Posterior cingulate gyrus (tissue), 11 donors: ENCODE measurements around the gene MFAP2.
A peak's percentile ranks its signal among the peaks of the same experiment; 100 is the strongest.

Experiments
- DNase-seq, 10 donors: peaks; one replicate each; pipeline versions ENCODE4 v3.0.0 to v3.0.0-alpha.2; 2020 to 2021; ENCODE audit warnings: mixed read lengths in 3 of 10
- intact Hi-C: fragments of 100-400 bp; cut with DNase I; formaldehyde crosslinking; loops from one replicate; pipeline ENCODE4 v1.15.1; 2023

Gene MFAP2

GRCh38 chr1:17009706-17010105 is 29.3 kb upstream of the MFAP2 start:
- DNase-seq: peak in 3 of 10 donors; percentile 25 to 60 (median 49)
- intact Hi-C loops: loop anchor here (10.0 kb wide), 1 partner anchor 45 kb away; no protein-coding TSS in a partner anchor

GRCh38 chr1:17008208-17008855 is 27.9 kb upstream of the MFAP2 start:
- peak in 3 of 10 donors; percentile 37 to 76 (median 39) for DNase-seq
- intact Hi-C loops: no loop called here

- intact Hi-C loops: no loop called here
- DNase-seq: peak in 3 of 10 donors; percentile 15 to 43 (median 39)
These were observed 26.7 kb upstream of the MFAP2 start for GRCh38 chr1:17007121-17007520.

- DNase-seq: peak in 1 of 10 donors; percentile 64
- intact Hi-C loops: no loop called here
These were observed 24.9 kb upstream of the MFAP2 start for GRCh38 chr1:17005365-17005740.

GRCh38 chr1:17004466-17005364 is 24.3 kb upstream of the MFAP2 start:
- DNase-seq: no peak
- intact Hi-C loops: no loop called here

GRCh38 chr1:17002524-17002902 is 22.1 kb upstream of the MFAP2 start:
- intact Hi-C loops: no loop called here
- DNase-seq: no peak

- no peak for DNase-seq
- intact Hi-C loops: no loop called here
These were observed 21.5 kb upstream of the MFAP2 start for GRCh38 chr1:17001760-17002523.

- no peak for DNase-seq
These were observed 19.4 kb upstream of the MFAP2 start for GRCh38 chr1:16999863-17000262.

GRCh38 chr1:16998589-16998988 is 18.2 kb upstream of the MFAP2 start:
- no peak for DNase-seq
- intact Hi-C loops: no loop called here

More at GRCh38 chr1:16999863-17000262, 19.4 kb upstream of the MFAP2 start:
- intact Hi-C loops: no loop called here

GRCh38 chr1:16996845-16997244 is 16.4 kb upstream of the MFAP2 start:
- intact Hi-C loops: no loop called here
- no peak for DNase-seq

- intact Hi-C loops: no loop called here
- no peak for DNase-seq
These were observed 13.2 kb upstream of the MFAP2 start for GRCh38 chr1:16993521-16994038.

GRCh38 chr1:16992675-16993074 is 12.3 kb upstream of the MFAP2 start:
- intact Hi-C loops: no loop called here
- no peak for DNase-seq

GRCh38 chr1:16992102-16992501 is 11.7 kb upstream of the MFAP2 start:
- DNase-seq: no peak
- intact Hi-C loops: no loop called here

- no peak for DNase-seq
- intact Hi-C loops: no loop called here
These were observed 11.2 kb upstream of the MFAP2 start for GRCh38 chr1:16991571-16991970.

- peak in 1 of 10 donors; percentile 82 for DNase-seq
- intact Hi-C loops: no loop called here
These were observed 9.4 kb upstream of the MFAP2 start for GRCh38 chr1:16989676-16990391.

GRCh38 chr1:16988210-16988609 is 7.8 kb upstream of the MFAP2 start:
- DNase-seq: no peak
- intact Hi-C loops: no loop called here

- intact Hi-C loops: no loop called here
- peak in 1 of 10 donors; percentile 80 for DNase-seq
These were observed 6.5 kb upstream of the MFAP2 start for GRCh38 chr1:16986962-16987361.

- peak in 1 of 10 donors; percentile 76 for DNase-seq
- intact Hi-C loops: no loop called here
These were observed 6.1 kb upstream of the MFAP2 start for GRCh38 chr1:16986560-16986959.

- intact Hi-C loops: no loop called here
- DNase-seq: no peak
These were observed 5.7 kb upstream of the MFAP2 start for GRCh38 chr1:16986113-16986512.

- DNase-seq: peak in 6 of 10 donors; percentile 24 to 90 (median 65)
- intact Hi-C loops: no loop called here
These were observed 4.3 kb upstream of the MFAP2 start for GRCh38 chr1:16984717-16985116.
